Stimulated activated CD8-positive, alpha-beta memory T cell treated with anti-CD3 and anti-CD28 coated beads, Interleukin-7, amount 100 ng/mL, for 24 hours (primary cell): Measurements from ENCODE around the gene TAS2R60.
"Not testable (repeated sequence)": the region's sequence is repeated elsewhere in the genome, so short reads cannot be mapped to it uniquely, and the experiment has no call there.

ENCODE experiments used
- DNase-seq: peaks from one replicate; pipeline ENCODE4 v3.0.0-alpha.2; 2020; ENCODE audit warnings: low read depth

Gene TAS2R60, protein sequence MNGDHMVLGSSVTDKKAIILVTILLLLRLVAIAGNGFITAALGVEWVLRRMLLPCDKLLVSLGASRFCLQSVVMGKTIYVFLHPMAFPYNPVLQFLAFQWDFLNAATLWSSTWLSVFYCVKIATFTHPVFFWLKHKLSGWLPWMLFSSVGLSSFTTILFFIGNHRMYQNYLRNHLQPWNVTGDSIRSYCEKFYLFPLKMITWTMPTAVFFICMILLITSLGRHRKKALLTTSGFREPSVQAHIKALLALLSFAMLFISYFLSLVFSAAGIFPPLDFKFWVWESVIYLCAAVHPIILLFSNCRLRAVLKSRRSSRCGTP

GRCh38 chr7:143443153-143443552 lies at the start of gene TAS2R60:
TSS of gene TAS2R60 (plus strand) at chr7:143443453. CDS start at chr7:143443453, 0 bp downstream.
- no peak for DNase-seq

GRCh38 chr7:143394068-143394467 lies 49.2 kb upstream of the TAS2R60 start:
- DNase-seq: no peak

DNA sequence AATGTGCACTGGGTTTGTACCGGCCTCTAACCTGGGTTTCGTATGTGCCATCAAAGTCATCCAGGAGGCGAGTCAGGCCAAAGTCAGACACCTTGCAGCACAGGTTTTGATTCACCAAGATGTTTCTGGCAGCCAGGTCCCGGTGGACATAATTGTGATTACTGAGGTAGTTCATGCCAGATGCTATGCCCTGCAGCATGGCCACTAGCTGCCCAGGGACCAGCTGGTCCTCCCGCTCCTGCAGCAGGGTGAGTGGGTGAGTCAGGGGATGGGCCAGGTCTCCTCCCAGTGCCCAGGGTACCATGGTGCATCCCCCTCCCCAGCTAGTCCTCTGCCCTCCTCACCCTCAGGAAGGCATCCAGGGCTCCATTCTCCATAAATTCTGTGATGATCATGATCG lies 48.5 kb upstream of the TAS2R60 start:
- DNase-seq: no peak

GRCh38 chr7:143395187-143396149 lies 47.8 kb upstream of the TAS2R60 start:
- DNase-seq: no peak

DNA sequence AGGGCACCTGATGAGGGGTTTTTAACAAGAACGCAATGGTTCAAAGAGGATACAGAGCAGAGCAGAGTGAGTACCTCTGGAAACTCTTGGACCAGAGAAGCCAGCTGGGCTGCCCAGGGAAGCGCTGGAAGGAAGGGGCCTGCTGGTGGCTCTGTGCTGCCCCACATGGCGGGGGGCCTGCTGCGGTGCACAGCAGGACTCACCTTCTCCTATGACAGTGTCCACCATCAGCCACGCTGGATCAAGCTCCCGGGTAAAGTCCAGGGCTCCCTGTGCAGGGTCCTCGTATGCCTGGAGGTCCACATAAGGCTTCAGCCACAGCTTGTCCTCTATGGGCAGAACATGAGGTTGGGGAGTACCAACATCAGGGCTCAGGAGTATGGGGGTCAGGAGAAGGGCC lies 47.1 kb upstream of the TAS2R60 start:
- no peak for DNase-seq

GRCh38 chr7:143396625-143397556 lies 46.4 kb upstream of the TAS2R60 start:
- no peak for DNase-seq

GRCh38 chr7:143397710-143398530 lies 45.3 kb upstream of the TAS2R60 start:
- DNase-seq: no peak

DNA sequence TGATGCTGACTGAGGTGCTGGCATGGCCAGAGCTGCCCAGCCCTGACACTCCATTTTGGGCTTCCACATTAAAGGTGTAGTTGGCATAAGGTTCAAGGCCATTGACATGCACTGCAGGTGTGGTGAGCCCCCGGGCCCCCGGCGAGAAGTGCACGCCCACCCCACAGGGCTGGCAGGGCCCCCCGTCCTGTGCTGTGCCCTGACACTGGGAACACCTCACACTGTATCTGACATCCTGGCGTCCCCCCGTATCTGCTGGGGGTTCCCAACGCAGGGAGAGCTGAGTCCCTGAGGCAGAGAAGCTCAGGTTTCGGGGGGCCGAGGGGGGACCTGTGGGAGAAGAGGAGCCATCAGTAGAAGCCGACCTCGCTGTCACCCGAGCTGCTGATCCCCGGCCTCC lies 44.6 kb upstream of the TAS2R60 start:
- DNase-seq: no peak

GRCh38 chr7:143399151-143399550 lies 44.1 kb upstream of the TAS2R60 start:
- no peak for DNase-seq

DNA sequence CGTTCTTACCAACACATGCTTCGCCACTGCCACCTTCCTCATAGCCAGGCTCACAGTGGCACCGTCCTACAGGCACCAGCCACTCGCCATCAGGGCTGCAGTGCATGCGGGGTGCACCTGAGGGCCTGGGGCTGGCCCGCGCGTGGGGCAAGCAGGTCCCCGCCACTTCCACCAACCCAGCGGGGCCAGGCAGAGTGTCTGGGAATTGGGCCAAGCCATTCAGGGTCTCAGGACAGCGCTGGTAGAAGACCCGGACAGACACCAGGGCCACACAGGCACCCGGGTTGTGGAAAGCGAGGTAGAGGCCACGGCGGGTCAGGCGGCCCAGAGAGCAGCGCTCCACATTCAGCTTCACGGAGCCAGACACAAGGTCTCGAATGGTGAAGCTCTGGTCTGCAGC lies 43.6 kb upstream of the TAS2R60 start:
- no peak for DNase-seq

DNA sequence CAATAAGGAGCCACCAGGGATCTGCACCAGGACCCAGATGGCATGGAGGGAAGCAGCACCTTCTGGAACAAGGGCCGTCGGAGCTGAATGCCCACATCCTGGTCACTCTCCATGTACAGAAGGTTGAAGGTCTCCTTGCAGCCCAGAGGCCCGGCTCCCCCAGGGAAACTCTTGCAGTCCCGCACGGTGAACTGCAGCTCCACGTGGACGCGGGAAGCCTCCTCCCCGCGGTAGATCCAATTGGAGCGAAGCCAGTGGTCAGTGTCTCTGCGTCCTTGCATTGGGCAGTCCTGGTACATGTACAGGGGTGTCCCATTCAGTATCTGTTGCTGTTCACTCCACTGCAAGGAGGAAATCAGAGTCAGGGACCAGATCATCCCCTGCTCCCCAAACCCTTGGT lies 42.0 kb upstream of the TAS2R60 start:
- no peak for DNase-seq

DNA sequence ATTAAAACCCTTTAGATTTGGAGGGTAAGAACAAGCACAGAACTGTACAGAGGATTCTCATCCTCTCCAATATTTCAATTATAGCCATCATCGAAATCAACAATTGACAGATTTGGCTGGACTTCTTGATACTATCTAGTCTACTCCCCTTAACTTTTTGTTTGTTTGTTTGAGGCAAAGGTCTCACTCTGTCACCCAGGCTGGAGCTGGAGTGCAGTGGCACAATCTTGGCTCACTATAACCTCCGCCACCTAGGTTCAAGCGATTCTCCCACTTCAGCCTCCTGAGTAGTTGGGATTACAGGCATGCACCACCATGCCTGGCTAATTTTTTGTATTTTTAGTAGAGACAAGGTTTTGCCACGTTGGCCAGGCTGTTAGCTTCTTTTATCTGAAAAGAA lies 41.0 kb upstream of the TAS2R60 start:
- not testable (repeated sequence) for DNase-seq

DNA sequence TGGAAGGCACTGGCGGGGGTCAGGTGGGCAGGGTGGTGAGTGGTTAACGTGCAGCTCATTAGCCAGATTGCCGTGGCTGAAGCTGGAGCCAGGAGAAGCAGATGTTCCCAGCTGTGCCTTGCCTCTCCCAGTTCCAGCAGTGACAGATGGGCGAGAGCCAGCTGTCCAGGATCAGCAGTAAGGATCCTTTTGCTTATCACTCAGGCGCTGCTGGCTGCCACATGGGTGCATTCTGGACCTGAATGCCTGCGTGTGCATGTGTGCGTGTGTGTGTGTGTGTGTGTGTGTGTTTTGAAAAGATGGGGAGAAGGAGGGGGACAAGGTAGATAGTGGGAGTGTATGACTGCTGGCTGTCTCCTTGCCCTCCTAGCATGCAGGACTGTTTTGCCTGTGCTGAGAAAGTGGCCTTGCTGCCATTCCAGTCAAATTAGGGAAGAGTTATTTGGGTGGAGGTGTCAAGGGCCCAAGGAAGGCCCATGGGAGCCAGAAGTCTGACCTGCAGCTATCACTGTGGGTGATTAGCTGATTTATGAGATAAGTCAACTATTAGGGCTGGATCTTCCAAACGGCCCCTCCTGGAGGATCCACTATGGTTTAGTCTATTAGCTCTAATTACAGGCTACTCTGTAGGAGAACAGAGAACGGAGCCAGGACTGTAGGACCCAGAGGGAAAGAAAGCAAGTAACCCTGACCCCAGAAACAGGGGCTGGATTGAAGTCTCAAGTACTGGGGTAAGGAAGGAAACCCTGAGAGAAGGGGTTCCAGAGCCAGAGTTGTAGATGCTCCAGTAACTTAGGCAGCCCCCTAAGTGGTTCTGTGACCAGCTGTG lies 37.9 kb upstream of the TAS2R60 start:
- no peak for DNase-seq

DNA sequence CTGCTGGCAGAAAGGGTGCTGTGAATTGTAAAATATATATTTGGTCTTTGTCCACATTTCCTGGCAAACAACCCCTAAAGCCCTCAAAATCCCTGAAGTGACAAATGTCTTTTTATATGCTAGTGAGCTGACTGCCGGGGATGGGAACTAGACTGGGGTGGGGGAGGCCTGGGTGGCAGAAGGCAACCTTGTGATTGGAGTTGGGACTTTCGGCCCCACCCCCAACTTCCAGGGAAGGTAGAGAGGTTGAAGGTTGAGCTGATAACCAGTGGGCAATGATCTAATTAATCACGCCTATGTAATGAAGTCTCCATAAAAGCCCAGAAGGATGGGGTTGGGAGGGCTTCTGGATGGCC lies 37.3 kb upstream of the TAS2R60 start:
- no peak for DNase-seq

DNA sequence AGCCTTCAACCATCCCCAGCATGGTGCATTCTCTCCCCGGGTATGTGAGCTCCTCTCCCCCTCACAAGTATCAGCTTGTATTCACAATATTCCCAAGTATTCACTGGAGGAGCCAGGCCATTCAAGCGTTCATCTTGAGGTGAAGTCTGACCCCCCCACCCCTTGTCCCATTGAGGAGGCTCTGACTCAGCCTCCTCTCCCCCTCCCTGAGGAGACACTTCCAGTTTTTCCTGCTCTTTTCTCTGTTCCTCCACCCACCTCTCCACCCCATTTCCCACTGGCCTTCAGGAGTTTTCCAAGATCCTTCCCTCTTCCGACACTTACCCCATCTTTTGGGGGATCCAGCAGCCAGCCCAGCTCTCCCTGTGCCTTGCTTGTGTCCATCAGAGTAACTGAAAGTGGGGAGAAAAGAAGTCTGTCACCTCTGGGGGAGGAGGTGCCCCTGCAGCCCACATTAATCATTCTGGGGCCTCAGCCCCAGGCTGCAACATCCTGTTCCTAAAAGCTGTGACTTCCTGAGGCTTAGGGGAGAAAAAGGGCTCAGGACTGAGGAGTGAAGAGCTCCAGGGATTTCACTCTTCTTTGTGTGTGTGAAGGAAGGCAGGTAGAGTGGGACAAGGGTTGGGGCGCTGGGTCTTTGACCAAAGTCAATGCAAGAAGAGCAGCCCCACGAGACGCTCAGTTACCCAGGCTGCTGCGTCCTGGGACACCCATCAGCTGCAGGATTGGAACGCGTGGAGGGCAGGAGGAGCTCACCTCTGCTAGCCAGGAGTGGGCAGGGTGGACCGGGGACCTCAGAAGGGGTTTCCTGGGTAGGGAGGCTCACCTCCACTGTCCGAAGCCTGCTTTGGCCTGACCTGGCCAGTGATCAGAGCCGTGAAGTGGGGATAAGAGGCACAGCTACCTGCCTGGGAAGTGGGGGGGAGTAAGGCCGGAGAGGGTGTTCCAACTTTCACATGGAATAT lies 35.7 kb upstream of the TAS2R60 start:
- DNase-seq: no peak

DNA sequence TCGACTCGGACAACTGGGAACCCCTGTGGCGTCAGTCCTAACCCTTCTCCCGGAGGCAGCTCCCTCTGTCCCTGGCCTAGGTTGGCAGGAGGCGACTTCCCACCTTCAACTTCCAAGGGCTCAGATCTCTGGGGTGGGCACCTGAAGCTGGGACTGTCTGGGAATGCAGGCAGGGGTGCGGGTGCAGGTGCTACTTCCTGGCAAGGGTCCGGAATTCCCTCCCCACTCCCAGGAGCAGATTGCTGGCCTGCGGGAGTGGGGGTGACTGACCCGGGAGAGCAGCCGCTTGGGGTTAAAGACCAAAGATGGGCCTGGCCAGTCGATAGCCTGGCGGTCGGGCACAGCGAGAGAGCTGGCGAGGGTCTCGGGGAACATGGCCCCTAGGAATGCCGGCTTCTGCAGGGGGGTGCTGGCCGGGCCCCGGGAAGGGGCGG lies 35.0 kb upstream of the TAS2R60 start:
- DNase-seq: no peak

- no peak for DNase-seq
Observed at GRCh38 chr7:143408686-143409561, 34.3 kb upstream of the TAS2R60 start, which contains the start of gene EPHA1. TSS of gene EPHA1 (minus strand) at chr7:143408856. CDS start at chr7:143408805, 51 bp downstream.

- no peak for DNase-seq
Observed at GRCh38 chr7:143410521-143411004, 32.7 kb upstream of the TAS2R60 start.
